ENCODE results near the gene PLXNC1. TPM values are rescaled to one million over a fixed set of nuclear protein-coding genes. Genes with fewer than 3 reads are reported as not detected.

Gene PLXNC1
- total RNA-seq, 1 experiment from 2014 or later, result 0.30 TPM

DNA sequence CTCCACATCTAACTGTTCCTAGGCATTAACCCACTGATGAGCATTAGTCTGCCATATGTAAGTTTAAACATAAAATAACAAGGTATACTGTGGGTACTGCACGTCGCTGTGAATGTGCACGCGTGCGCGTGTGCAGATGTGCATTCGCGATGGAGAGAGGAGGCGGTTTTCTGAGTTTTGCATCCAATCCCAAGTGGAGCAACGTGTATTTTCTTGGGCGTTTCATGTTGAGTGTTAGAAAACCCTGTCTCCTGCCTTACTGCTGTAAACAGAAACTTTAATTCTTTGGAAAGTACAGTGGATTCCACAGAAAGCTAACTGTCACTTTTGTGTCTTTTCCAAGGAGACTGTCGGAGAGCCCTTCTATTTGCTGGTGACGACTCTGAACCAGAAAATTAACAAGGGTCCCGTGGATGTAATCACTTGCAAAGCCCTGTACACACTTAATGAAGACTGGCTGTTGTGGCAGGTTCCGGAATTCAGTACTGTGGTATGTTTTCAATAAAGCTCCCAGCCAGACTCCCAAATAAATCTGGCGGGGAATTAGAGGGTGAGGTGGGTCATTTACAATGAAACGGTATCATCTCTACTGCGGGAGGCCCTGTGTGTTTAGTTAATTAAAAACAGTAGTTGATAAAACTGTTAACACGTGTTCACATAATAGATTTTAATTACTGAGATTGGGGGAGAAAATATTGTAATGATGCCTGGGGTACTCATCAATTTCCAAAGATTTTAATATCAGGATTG is 116.5 kb downstream of the PLXNC1 start:
- Histone ChIP-seq H3K4me1 (ENCODE audit: insufficient read depth, low read length, poor library complexity, severe bottlenecking) (peaks cover 60% of the 10 kb centered on the region), H3K27ac (ENCODE audit: low read depth, low read length, poor library complexity, severe bottlenecking) (no peak overlapping the region), H3K27me3 (replicated peaks; ENCODE audit: insufficient read depth, low read depth, low read length, poor library complexity) (peaks cover 20% of the 10 kb centered on the region), H3K9me3 (ENCODE audit: low read depth, low read length, poor library complexity, severe bottlenecking) (no peaks in the 10 kb centered on the region), H3K36me3 (ENCODE audit: insufficient read depth, low read length, poor library complexity, severe bottlenecking) (no peaks in the 10 kb centered on the region), H3K4me3 (ENCODE audit: low read depth, low read length, poor library complexity, severe bottlenecking) (no peak overlapping the region)
- no TSS peak for BruUV-seq (replicated peaks)
- intact Hi-C loops (cut with micrococcal nuclease; ENCODE audit: unreplicated experiment), result loop anchor here (10.0 kb wide), 1 partner anchor 260 kb away; no protein-coding TSS in a partner anchor
- no peak for DNase-seq (ENCODE audit: low spot score)
- ChIA-PET CTCF (no interaction called here), POLR2A (ENCODE audit: low non-redundant PET) (no interaction called here)
- TF ChIP-seq, protein P1, sequence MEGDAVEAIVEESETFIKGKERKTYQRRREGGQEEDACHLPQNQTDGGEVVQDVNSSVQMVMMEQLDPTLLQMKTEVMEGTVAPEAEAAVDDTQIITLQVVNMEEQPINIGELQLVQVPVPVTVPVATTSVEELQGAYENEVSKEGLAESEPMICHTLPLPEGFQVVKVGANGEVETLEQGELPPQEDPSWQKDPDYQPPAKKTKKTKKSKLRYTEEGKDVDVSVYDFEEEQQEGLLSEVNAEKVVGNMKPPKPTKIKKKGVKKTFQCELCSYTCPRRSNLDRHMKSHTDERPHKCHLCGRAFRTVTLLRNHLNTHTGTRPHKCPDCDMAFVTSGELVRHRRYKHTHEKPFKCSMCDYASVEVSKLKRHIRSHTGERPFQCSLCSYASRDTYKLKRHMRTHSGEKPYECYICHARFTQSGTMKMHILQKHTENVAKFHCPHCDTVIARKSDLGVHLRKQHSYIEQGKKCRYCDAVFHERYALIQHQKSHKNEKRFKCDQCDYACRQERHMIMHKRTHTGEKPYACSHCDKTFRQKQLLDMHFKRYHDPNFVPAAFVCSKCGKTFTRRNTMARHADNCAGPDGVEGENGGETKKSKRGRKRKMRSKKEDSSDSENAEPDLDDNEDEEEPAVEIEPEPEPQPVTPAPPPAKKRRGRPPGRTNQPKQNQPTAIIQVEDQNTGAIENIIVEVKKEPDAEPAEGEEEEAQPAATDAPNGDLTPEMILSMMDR (conservative IDR thresholded peaks at IDR 0.05; ENCODE audit: low read depth, low read length), result no peak
- TF ChIP-seq EZH2 (IDR thresholded peaks at IDR 0.05; ENCODE audit: borderline replicate concordance, low read depth, low read length, poor library complexity, severe bottlenecking), result no peak

DNA sequence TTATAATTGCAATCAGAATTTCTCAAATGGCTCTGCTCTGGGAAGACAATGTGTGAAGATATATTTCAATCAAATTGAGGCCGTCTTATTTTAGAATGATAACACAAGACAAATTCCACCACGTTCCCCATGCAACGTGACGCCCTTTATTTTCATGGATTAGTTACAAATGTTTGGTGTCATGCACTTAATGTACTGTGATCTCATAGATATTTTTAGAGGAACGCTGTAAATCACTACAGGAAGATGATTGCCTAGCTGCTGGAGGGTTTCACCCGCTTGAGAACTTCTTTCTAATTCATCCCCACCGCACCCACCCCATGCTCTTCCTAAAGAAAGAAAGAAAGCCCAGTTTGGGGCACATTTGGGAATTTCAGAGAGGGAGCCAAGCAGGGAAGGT is 117.2 kb downstream of the PLXNC1 start:
- BruUV-seq (replicated peaks), result no TSS peak
- peaks cover 60% of the 10 kb centered on the region for H3K4me1 ChIP-seq (ENCODE audit: insufficient read depth, low read length, poor library complexity, severe bottlenecking)
- no peaks in the 10 kb centered on the region for H3K36me3 ChIP-seq (ENCODE audit: insufficient read depth, low read length, poor library complexity, severe bottlenecking)
- H3K27ac ChIP-seq (ENCODE audit: low read depth, low read length, poor library complexity, severe bottlenecking), result no peak overlapping the region
- H3K9me3 ChIP-seq (ENCODE audit: low read depth, low read length, poor library complexity, severe bottlenecking), result no peaks in the 10 kb centered on the region
- H3K4me3 ChIP-seq (ENCODE audit: low read depth, low read length, poor library complexity, severe bottlenecking), result no peak overlapping the region
- POLR2A ChIA-PET (ENCODE audit: low non-redundant PET), result no interaction called here
- no peak for TF ChIP-seq EZH2 (IDR thresholded peaks at IDR 0.05; ENCODE audit: borderline replicate concordance, low read depth, low read length, poor library complexity, severe bottlenecking)
- TF ChIP-seq, protein P1 (conservative IDR thresholded peaks at IDR 0.05; ENCODE audit: low read depth, low read length), result no peak
- intact Hi-C loops (cut with micrococcal nuclease; ENCODE audit: unreplicated experiment), result loop anchor here (10.0 kb wide), 1 partner anchor 259 kb away; no protein-coding TSS in a partner anchor
- H3K27me3 ChIP-seq (replicated peaks; ENCODE audit: insufficient read depth, low read depth, low read length, poor library complexity), result peaks cover 26% of the 10 kb centered on the region
- CTCF ChIA-PET, result no interaction called here
- DNase-seq (ENCODE audit: low spot score), result no peak

DNA sequence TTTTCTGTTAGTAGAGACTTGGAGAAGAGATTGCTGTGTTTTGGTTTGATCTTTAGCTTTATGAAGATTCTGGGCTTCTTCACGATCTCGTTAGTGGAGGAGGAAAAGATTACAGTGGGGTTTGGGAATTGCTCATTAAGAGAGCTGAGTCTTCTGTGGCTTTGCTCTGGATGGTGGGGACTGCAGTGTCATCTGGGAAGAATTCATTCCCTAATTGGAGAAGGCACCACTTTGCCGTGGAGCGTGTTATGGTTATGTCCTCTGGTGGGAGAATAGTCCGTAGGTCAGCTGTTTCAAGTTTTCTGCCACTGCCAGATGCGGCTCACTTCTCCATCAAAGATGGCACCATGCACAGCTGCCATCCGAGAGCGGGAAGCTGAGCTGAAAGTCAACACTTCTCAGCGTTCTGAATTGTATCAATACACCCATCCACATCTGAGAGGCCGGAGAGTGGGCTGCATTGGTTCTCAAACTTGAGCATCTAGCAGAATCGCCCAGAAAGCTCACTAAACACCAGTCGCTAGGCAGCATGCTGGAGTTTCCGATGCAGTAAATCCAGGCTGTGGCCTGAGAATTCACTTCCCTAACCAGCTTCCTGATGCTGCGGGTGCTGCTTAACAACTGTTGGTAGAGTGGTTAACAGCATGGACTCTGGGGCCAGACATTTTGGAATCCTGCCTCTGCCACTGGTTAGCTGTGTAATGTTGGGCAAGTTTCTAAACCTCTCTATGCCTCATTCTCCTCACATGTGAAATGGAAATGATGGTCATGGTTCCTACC is 117.8 kb downstream of the PLXNC1 start:
- BruUV-seq (replicated peaks), result no TSS peak
- Histone ChIP-seq H3K9me3 (ENCODE audit: low read depth, low read length, poor library complexity, severe bottlenecking) (no peaks in the 10 kb centered on the region), H3K4me1 (ENCODE audit: insufficient read depth, low read length, poor library complexity, severe bottlenecking) (peaks cover 55% of the 10 kb centered on the region), H3K27ac (ENCODE audit: low read depth, low read length, poor library complexity, severe bottlenecking) (no peak overlapping the region), H3K27me3 (replicated peaks; ENCODE audit: insufficient read depth, low read depth, low read length, poor library complexity) (peaks cover 32% of the 10 kb centered on the region), H3K36me3 (ENCODE audit: insufficient read depth, low read length, poor library complexity, severe bottlenecking) (no peaks in the 10 kb centered on the region), H3K4me3 (ENCODE audit: low read depth, low read length, poor library complexity, severe bottlenecking) (no peak overlapping the region)
- CTCF ChIA-PET, result no interaction called here
- TF ChIP-seq, protein P1 (conservative IDR thresholded peaks at IDR 0.05; ENCODE audit: low read depth, low read length), result no peak
- no peak for TF ChIP-seq EZH2 (IDR thresholded peaks at IDR 0.05; ENCODE audit: borderline replicate concordance, low read depth, low read length, poor library complexity, severe bottlenecking)
- POLR2A ChIA-PET (ENCODE audit: low non-redundant PET), result no interaction called here
- intact Hi-C loops (cut with micrococcal nuclease; ENCODE audit: unreplicated experiment), result loop anchor here (10.0 kb wide), 1 partner anchor 259 kb away; no protein-coding TSS in a partner anchor
- no peak for DNase-seq (ENCODE audit: low spot score)
